ENCODE measurements around the gene VWC2L. TPM values are rescaled to one million over a fixed set of nuclear protein-coding genes. Genes with fewer than 3 reads are reported as not detected.

Gene VWC2L
- total RNA-seq, 1 experiment from 2014 or later = not detected

DNA sequence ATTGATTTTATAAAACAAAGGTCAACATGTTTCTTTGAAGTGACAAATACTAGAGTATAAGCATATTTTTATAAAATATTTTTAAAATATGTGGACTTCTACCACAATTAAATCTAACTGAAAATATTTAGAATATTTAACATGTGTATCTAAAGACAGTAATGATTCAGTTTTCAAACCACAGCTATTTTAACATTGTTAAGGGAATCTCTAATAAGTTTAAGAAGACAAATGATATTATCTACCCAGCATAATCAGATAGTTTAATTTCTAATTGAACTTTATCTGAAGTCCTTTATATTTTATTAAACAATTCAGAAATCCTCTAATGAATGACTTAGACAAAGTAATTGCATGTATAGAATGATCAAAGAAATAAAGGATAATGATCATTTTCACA is 96.2 kb downstream of the VWC2L start:
- H3K27me3 Mint-ChIP-seq (ENCODE audit: insufficient read depth, unreplicated experiment) = peaks cover 7% of the 10 kb centered on the region
- CTCF ChIA-PET = no interaction called here

DNA sequence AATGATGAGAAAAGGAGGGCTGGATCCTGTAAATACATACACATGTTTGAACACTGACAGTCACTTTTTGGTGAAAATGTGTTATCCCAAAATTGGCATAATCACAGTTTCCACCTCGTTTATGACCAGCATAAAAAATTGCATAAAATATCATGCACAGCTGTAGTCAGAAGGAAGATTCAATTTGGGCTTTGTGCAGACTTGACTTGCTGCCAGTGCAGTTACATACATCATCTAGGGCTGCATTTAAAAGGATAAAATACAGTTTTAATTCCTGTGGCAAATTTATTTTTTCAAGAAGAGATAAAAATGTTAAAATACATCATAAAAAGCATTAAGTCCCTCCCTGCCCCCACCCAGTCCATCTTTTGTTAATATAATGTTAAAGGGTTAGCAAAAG is 103.8 kb downstream of the VWC2L start:
- intact Hi-C loops (cut with micrococcal nuclease; ENCODE audit: unreplicated experiment) = no loop called here
- Mint-ChIP-seq H3K4me1 (ENCODE audit: low read depth, unreplicated experiment) (no peaks in the 10 kb centered on the region), H3K27me3 (ENCODE audit: insufficient read depth, unreplicated experiment) (peaks cover 6% of the 10 kb centered on the region), H3K9me3 (ENCODE audit: unreplicated experiment) (no peaks in the 10 kb centered on the region), H3K4me3 (ENCODE audit: unreplicated experiment) (no peak overlapping the region), H3K36me3 (ENCODE audit: insufficient read depth, unreplicated experiment) (no peaks in the 10 kb centered on the region), H3K27ac (ENCODE audit: unreplicated experiment) (no peak overlapping the region)
- ChIA-PET CTCF (no interaction called here), POLR2A (no interaction called here)
- TF ChIP-seq, protein P1, sequence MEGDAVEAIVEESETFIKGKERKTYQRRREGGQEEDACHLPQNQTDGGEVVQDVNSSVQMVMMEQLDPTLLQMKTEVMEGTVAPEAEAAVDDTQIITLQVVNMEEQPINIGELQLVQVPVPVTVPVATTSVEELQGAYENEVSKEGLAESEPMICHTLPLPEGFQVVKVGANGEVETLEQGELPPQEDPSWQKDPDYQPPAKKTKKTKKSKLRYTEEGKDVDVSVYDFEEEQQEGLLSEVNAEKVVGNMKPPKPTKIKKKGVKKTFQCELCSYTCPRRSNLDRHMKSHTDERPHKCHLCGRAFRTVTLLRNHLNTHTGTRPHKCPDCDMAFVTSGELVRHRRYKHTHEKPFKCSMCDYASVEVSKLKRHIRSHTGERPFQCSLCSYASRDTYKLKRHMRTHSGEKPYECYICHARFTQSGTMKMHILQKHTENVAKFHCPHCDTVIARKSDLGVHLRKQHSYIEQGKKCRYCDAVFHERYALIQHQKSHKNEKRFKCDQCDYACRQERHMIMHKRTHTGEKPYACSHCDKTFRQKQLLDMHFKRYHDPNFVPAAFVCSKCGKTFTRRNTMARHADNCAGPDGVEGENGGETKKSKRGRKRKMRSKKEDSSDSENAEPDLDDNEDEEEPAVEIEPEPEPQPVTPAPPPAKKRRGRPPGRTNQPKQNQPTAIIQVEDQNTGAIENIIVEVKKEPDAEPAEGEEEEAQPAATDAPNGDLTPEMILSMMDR (IDR thresholded peaks at IDR 0.05; ENCODE audit: insufficient read depth in 1 of 2, low read depth in 1 of 2, low read length in 1 of 2, severe bottlenecking in 1 of 2, unreplicated experiment in 1 of 2) = no peak
- H3K27me3 ChIP-seq (replicated peaks; ENCODE audit: control insufficient read depth, insufficient read depth, low read length) = no peaks in the 10 kb centered on the region
- no peaks in the 10 kb centered on the region for H3K36me3 ChIP-seq (ENCODE audit: control insufficient read depth, insufficient read depth, low read length)
- no peaks in the 10 kb centered on the region for H3K4me1 ChIP-seq
- DNase-seq = no peak
- no peaks in the 10 kb centered on the region for H3K9me3 ChIP-seq
- no peak overlapping the region for H3K4me3 ChIP-seq (ENCODE audit: low read depth, low read length)
- BruUV-seq (replicated peaks) = no TSS peak

More for the DNA sequence above, 96.2 kb downstream of the VWC2L start:
- POLR2A ChIA-PET = no interaction called here
- Mint-ChIP-seq H3K4me3 (ENCODE audit: unreplicated experiment) (no peak overlapping the region), H3K27ac (ENCODE audit: unreplicated experiment) (no peak overlapping the region), H3K4me1 (ENCODE audit: low read depth, unreplicated experiment) (no peaks in the 10 kb centered on the region), H3K36me3 (ENCODE audit: insufficient read depth, unreplicated experiment) (no peaks in the 10 kb centered on the region), H3K9me3 (ENCODE audit: unreplicated experiment) (no peaks in the 10 kb centered on the region)
- Histone ChIP-seq H3K4me3 (ENCODE audit: low read depth, low read length) (no peak overlapping the region), H3K4me1 (no peaks in the 10 kb centered on the region), H3K27me3 (replicated peaks; ENCODE audit: control insufficient read depth, insufficient read depth, low read length) (no peaks in the 10 kb centered on the region), H3K36me3 (ENCODE audit: control insufficient read depth, insufficient read depth, low read length) (no peaks in the 10 kb centered on the region), H3K9me3 (no peaks in the 10 kb centered on the region)
- no peak for DNase-seq
- BruUV-seq (replicated peaks) = no TSS peak
- intact Hi-C loops (cut with micrococcal nuclease; ENCODE audit: unreplicated experiment) = no loop called here
- TF ChIP-seq, protein P1 (IDR thresholded peaks at IDR 0.05; ENCODE audit: insufficient read depth in 1 of 2, low read depth in 1 of 2, low read length in 1 of 2, severe bottlenecking in 1 of 2, unreplicated experiment in 1 of 2) = no peak

DNA sequence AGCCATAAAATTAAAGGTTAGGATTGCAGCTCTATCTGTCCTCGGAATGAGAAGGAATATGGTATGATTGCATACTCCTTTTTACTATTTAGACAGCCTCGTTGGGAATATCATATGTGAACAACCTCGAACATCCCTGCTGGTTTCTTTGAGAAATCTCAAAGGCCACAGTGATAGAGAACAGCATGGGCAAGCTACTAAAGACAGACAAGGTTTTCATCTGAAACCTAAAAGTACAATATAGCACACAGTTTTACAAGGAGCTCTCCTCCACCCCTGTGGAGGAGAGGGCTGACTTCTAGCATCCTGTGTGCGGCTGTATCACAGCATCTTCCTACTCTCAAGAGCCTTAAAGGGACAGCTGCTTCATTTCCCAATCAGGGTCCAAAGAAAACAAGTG is 104.3 kb downstream of the VWC2L start:
- Mint-ChIP-seq H3K27ac (ENCODE audit: unreplicated experiment) (no peak overlapping the region), H3K9me3 (ENCODE audit: unreplicated experiment) (no peaks in the 10 kb centered on the region), H3K36me3 (ENCODE audit: insufficient read depth, unreplicated experiment) (no peaks in the 10 kb centered on the region), H3K4me3 (ENCODE audit: unreplicated experiment) (no peak overlapping the region), H3K27me3 (ENCODE audit: insufficient read depth, unreplicated experiment) (peaks cover 6% of the 10 kb centered on the region), H3K4me1 (ENCODE audit: low read depth, unreplicated experiment) (no peaks in the 10 kb centered on the region)
- H3K4me1 ChIP-seq = no peaks in the 10 kb centered on the region
- TF ChIP-seq, protein P1 (IDR thresholded peaks at IDR 0.05; ENCODE audit: insufficient read depth in 1 of 2, low read depth in 1 of 2, low read length in 1 of 2, severe bottlenecking in 1 of 2, unreplicated experiment in 1 of 2) = no peak
- H3K4me3 ChIP-seq (ENCODE audit: low read depth, low read length) = no peak overlapping the region
- H3K9me3 ChIP-seq = no peaks in the 10 kb centered on the region
- BruUV-seq (replicated peaks) = no TSS peak
- ChIA-PET CTCF (no interaction called here), POLR2A (no interaction called here)
- H3K27me3 ChIP-seq (replicated peaks; ENCODE audit: control insufficient read depth, insufficient read depth, low read length) = no peaks in the 10 kb centered on the region
- no peak for DNase-seq
- no peaks in the 10 kb centered on the region for H3K36me3 ChIP-seq (ENCODE audit: control insufficient read depth, insufficient read depth, low read length)
- intact Hi-C loops (cut with micrococcal nuclease; ENCODE audit: unreplicated experiment) = no loop called here
